Measurements from ENCODE around the gene KLF16. TPM values are rescaled to one million over a fixed set of nuclear protein-coding genes. Genes with fewer than 3 reads are reported as not detected.

KLF16 gene
- total and polyA plus RNA-seq, 3 donors from 2014 or later, result 13.3 to 26.5 (median 14.7) TPM

DNA sequence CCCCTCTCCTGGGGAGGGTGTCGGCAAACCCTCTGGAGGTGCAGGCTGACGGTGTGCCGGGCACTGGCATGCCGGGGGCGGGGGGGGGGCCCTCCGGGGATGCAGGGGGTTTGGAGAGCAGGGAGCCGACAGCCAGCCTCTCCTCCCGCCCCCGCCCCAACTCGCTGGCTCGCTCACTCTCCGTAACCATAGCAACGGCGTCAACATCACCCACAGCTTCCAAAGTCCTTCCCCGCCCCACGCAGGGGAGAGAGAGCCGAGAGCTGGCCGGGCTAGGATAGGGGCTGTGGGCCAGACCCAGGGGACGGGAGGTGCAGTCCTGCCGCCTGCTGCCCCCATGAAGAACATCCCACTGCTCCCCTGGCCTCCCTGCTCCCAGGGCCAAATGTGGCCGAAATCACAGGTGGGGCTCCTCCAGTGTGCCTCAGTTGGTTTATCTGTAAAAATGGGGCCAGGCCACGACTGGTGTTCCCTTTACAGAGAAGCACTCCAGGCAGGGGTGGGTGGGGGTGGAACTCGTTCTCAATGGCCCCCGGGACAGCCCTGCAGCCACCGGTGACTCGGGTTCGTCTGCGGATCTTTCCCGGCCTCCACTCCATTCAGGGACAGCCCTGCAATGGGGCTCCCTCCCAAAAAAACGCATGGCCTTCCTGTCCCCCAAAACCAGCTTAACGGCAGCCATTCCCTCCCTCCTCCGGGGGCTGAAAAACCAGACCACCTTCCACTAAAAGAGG lies 3.2 kb downstream of the KLF16 start:
- TF ChIP-seq, protein P1, sequence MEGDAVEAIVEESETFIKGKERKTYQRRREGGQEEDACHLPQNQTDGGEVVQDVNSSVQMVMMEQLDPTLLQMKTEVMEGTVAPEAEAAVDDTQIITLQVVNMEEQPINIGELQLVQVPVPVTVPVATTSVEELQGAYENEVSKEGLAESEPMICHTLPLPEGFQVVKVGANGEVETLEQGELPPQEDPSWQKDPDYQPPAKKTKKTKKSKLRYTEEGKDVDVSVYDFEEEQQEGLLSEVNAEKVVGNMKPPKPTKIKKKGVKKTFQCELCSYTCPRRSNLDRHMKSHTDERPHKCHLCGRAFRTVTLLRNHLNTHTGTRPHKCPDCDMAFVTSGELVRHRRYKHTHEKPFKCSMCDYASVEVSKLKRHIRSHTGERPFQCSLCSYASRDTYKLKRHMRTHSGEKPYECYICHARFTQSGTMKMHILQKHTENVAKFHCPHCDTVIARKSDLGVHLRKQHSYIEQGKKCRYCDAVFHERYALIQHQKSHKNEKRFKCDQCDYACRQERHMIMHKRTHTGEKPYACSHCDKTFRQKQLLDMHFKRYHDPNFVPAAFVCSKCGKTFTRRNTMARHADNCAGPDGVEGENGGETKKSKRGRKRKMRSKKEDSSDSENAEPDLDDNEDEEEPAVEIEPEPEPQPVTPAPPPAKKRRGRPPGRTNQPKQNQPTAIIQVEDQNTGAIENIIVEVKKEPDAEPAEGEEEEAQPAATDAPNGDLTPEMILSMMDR (IDR thresholded peaks at IDR 0.05), result no peak
- no peak for TF ChIP-seq POLR2A (IDR thresholded peaks at IDR 0.05)
- DNase-seq, result peak; percentile 75
- intact Hi-C loops (cut with DNase I; ENCODE audit: low total_unique reads), result no loop called here
- Histone ChIP-seq H3K4me3 (no peak overlapping the region), H3K36me3 (ENCODE audit: low read depth, missing control alignments) (no peaks in the 10 kb centered on the region), H3K27ac (no peak overlapping the region), H3K27me3 (no peaks in the 10 kb centered on the region), H3K4me1 (peaks cover 63% of the 10 kb centered on the region), H3K9me3 (no peaks in the 10 kb centered on the region)
- 8 to 22% methylated on average over 13 to 27 of the region's 32 CpGs for WGBS, 2 donors

DNA sequence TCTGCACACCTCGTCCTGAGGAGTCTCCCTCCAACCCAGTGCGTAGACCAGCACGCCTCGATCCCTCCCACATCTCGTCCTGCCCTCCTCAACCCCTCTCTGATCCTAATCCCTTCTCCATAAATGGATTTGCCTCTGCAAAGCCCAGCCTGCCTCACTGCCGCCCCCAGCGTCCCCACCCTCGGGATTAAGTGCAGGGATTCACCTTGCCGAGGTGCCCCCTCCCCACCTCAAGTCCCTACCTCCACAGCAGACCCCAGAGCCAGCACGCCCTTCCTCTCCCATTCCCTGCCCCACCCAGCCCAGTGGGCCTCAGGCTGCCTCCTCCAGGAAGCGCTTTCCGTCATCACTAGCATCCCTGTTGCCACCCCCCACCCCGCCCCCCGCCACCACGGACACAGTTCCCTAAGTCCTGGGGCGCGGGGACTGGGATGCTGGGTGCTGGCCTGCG lies 4.0 kb downstream of the KLF16 start:
- no peaks in the 10 kb centered on the region for H3K27me3 ChIP-seq
- no peak for DNase-seq
- WGBS, 2 donors, result 42 to 61% methylated on average over 12 to 18 of the region's 18 CpGs
- H3K9me3 ChIP-seq, result no peaks in the 10 kb centered on the region
- H3K4me3 ChIP-seq, result no peak overlapping the region
- no peak overlapping the region for H3K27ac ChIP-seq
- H3K4me1 ChIP-seq, result peaks cover 64% of the 10 kb centered on the region
- intact Hi-C loops (cut with DNase I; ENCODE audit: low total_unique reads), result no loop called here
- no peaks in the 10 kb centered on the region for H3K36me3 ChIP-seq (ENCODE audit: low read depth, missing control alignments)
- TF ChIP-seq, protein P1 (IDR thresholded peaks at IDR 0.05), result no peak
- no peak for TF ChIP-seq POLR2A (IDR thresholded peaks at IDR 0.05)

DNA sequence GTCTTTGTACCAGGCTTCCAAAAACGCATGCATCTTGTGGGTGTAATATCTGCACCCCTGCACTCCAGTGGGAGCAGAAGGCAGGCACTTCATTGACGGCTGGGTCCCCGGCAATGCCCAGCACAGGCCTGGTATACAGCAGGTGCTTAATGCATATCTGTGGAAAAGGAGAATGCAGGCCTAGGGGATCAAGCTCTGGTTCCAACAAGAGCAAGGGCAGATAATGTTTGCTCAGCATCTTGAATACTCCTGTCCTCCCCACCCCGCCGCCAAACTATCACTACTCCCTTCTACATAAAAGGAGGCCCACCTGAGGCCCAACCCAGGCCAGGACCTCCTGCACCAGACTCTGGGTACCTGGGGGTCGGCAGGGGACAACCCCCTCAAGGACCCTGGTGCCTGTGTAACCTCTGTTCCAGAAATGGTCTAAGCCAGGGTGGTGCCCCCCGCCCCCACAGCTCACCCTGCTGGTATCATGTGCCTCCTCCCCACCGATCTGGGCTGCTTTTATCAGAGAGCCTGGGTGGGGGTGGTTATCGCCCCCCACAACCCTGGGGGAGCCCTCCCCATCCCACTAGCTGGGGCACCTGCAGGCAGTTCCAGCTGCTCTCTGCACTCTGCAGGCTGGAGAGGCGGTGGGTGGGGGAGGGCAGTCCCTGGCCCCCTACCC lies 4.8 kb downstream of the KLF16 start:
- no peak overlapping the region for H3K4me3 ChIP-seq
- intact Hi-C loops (cut with DNase I; ENCODE audit: low total_unique reads), result no loop called here
- no peak for DNase-seq
- no peak for TF ChIP-seq POLR2A (IDR thresholded peaks at IDR 0.05)
- TF ChIP-seq, protein P1 (IDR thresholded peaks at IDR 0.05), result no peak
- no peaks in the 10 kb centered on the region for H3K27me3 ChIP-seq
- peaks cover 69% of the 10 kb centered on the region for H3K4me1 ChIP-seq
- WGBS, 2 donors, result 64 to 68% methylated on average over 10 of the region's 10 CpGs
- no peaks in the 10 kb centered on the region for H3K36me3 ChIP-seq (ENCODE audit: low read depth, missing control alignments)
- H3K27ac ChIP-seq, result no peak overlapping the region
- no peaks in the 10 kb centered on the region for H3K9me3 ChIP-seq

DNA sequence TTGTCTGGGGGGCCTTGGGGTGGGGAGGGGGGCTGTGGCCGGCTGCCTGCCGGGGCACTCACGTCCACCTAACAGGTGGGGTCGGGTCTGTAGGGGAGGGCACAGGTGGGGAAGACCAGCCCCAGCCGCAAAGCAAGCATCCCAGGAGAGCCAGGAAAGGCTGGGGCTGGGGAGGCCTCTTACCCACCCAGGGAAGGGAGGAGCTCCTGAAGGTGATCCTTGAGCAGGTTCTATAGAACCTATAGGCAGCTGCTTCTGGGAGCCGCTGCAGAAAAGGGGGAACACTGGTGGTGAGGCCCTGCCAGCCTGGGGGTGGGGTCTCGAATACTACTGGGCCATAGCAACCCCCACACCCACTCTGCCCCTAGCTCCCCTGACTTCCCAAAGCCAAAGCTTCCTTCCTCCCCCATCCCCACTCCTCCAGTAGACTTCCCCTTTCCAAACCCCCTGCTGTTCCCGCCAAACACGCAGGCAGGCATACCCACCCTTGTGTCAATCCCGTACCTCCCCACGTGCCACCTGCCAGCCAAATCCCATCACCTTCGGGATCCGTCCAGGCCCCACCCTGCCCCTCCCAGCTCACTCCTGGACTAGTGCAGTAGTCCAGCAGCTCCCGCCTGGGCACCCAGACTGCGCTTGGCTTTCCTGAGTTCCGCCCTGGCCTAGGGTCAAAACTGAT lies 5.6 kb downstream of the KLF16 start:
- no peak for DNase-seq
- Histone ChIP-seq H3K36me3 (ENCODE audit: low read depth, missing control alignments) (no peaks in the 10 kb centered on the region), H3K9me3 (no peaks in the 10 kb centered on the region), H3K27me3 (no peaks in the 10 kb centered on the region), H3K27ac (peak overlapping the region; percentile 35 to 85), H3K4me1 (peaks cover 73% of the 10 kb centered on the region), H3K4me3 (no peak overlapping the region)
- intact Hi-C loops (cut with DNase I; ENCODE audit: low total_unique reads), result no loop called here
- 60 to 67% methylated on average over 12 to 16 of the region's 16 CpGs for WGBS, 2 donors
- no peak for TF ChIP-seq POLR2A (IDR thresholded peaks at IDR 0.05)
- TF ChIP-seq, protein P1 (IDR thresholded peaks at IDR 0.05), result no peak

Data from testis (tissue), 3 donors.